ENCODE results near the gene LRRC75A. TPM values are rescaled to one million over a fixed set of nuclear protein-coding genes. Genes with fewer than 3 reads are reported as not detected.

Gene LRRC75A
- total RNA-seq, 2 experiments from 2014 or later = 1.8 to 2.3 TPM

- H3K4me3 Mint-ChIP-seq = peak overlapping the region; percentile 57
- H3K4me1 Mint-ChIP-seq (ENCODE audit: low read depth) = peaks cover 52% of the 10 kb centered on the region
- ChIA-PET CTCF (interaction anchor here (6.1 to 7.3 kb wide), 2 partner anchors 8 to 54 kb away, joined by 38 to 98 read pairs; no protein-coding TSS in a partner anchor), POLR2A (interaction anchor here (0.7 to 8.1 kb wide), 4 partner anchors 10 to 204 kb away, joined by 3 to 200 read pairs (median 4); no protein-coding TSS in a partner anchor)
- peak overlapping the region; percentile 94 for H3K27ac Mint-ChIP-seq
- TF ChIP-seq CTCF (IDR thresholded peaks at IDR 0.05) = no peak
- H3K9me3 Mint-ChIP-seq = no peaks in the 10 kb centered on the region
- H3K27me3 Mint-ChIP-seq = no peaks in the 10 kb centered on the region
- H3K36me3 Mint-ChIP-seq (ENCODE audit: low read depth) = peaks cover 28% of the 10 kb centered on the region
- ATAC-seq (peak; percentile 2), DNase-seq (peak; percentile 71)
- intact Hi-C loops (cut with micrococcal nuclease) = loop anchor here (5.0 kb wide), 2 partner anchors 38 to 68 kb away; partner anchors contain the start of genes CENPV and UBB
Measured at GRCh38 chr17:16419929-16420271, 72.1 kb downstream of the LRRC75A start.

- H3K36me3 Mint-ChIP-seq (ENCODE audit: low read depth) = peaks cover 30% of the 10 kb centered on the region
- intact Hi-C loops (cut with micrococcal nuclease) = loop anchor here (5.0 kb wide), 2 partner anchors 37 to 67 kb away; partner anchors contain the start of genes CENPV and UBB
- no peak for TF ChIP-seq CTCF (IDR thresholded peaks at IDR 0.05)
- H3K4me1 Mint-ChIP-seq (ENCODE audit: low read depth) = peaks cover 56% of the 10 kb centered on the region
- H3K9me3 Mint-ChIP-seq = no peaks in the 10 kb centered on the region
- CTCF ChIA-PET = interaction anchor here (0.6 to 7.3 kb wide), 4 partner anchors 9 to 54 kb away, joined by 3 to 98 read pairs (median 21); no protein-coding TSS in a partner anchor
- peak overlapping the region; percentile 57 for H3K4me3 Mint-ChIP-seq
- peak; percentile 87 for DNase-seq
- peak overlapping the region; percentile 94 for H3K27ac Mint-ChIP-seq
- POLR2A ChIA-PET = interaction anchor here (0.6 to 8.1 kb wide), 11 partner anchors 9 to 414 kb away, joined by 3 to 200 read pairs (median 3); partner anchors contain the start of genes CENPV and UBB
- H3K27me3 Mint-ChIP-seq = no peaks in the 10 kb centered on the region
- peak; percentile 53 for ATAC-seq
Measured at GRCh38 chr17:16419074-16419928, 72.7 kb downstream of the LRRC75A start.

- Mint-ChIP-seq H3K27ac (peak overlapping the region; percentile 94), H3K36me3 (ENCODE audit: low read depth) (peaks cover 30% of the 10 kb centered on the region), H3K9me3 (no peaks in the 10 kb centered on the region), H3K4me3 (peak overlapping the region; percentile 57), H3K4me1 (ENCODE audit: low read depth) (peaks cover 59% of the 10 kb centered on the region), H3K27me3 (no peaks in the 10 kb centered on the region)
- ATAC-seq = peak; percentile 35
- POLR2A ChIA-PET = interaction anchor here (0.6 to 8.1 kb wide), 8 partner anchors 13 to 413 kb away, joined by 3 to 200 read pairs (median 3); partner anchors contain the start of genes CENPV and UBB
- CTCF ChIA-PET = interaction anchor here (0.6 to 7.3 kb wide), 6 partner anchors 10 to 117 kb away, joined by 3 to 98 read pairs (median 4); no protein-coding TSS in a partner anchor
- peak; percentile 52 for DNase-seq
- intact Hi-C loops (cut with micrococcal nuclease) = loop anchor here (5.0 kb wide), 2 partner anchors 36 to 66 kb away; partner anchors contain the start of genes CENPV and UBB
- TF ChIP-seq CTCF (IDR thresholded peaks at IDR 0.05) = no peak
Measured at GRCh38 chr17:16418685-16419068, 73.3 kb downstream of the LRRC75A start.

- H3K27me3 Mint-ChIP-seq = no peaks in the 10 kb centered on the region
- peak overlapping the region; percentile 94 for H3K27ac Mint-ChIP-seq
- DNase-seq (no peak), ATAC-seq (no peak)
- TF ChIP-seq CTCF (IDR thresholded peaks at IDR 0.05) = no peak
- peaks cover 59% of the 10 kb centered on the region for H3K4me1 Mint-ChIP-seq (ENCODE audit: low read depth)
- peak overlapping the region; percentile 57 for H3K4me3 Mint-ChIP-seq
- ChIA-PET POLR2A (interaction anchor here (0.8 to 8.1 kb wide), 6 partner anchors 14 to 132 kb away, joined by 3 to 200 read pairs (median 24); partner anchors contain the start of genes CENPV and UBB), CTCF (interaction anchor here (0.6 to 7.3 kb wide), 7 partner anchors 10 to 118 kb away, joined by 3 to 98 read pairs (median 4); no protein-coding TSS in a partner anchor)
- H3K9me3 Mint-ChIP-seq = no peaks in the 10 kb centered on the region
- intact Hi-C loops (cut with micrococcal nuclease) = loop anchor here (5.0 kb wide), 2 partner anchors 36 to 66 kb away; partner anchors contain the start of genes CENPV and UBB
- peaks cover 28% of the 10 kb centered on the region for H3K36me3 Mint-ChIP-seq (ENCODE audit: low read depth)
Measured at GRCh38 chr17:16417896-16418684, 73.9 kb downstream of the LRRC75A start.

Measured in activated CD8-positive, alpha-beta T cell treated with anti-CD3 and anti-CD28 coated beads for 36 hours (primary cell).